Measurements from ENCODE around the gene GTF2IRD2.
"Not testable (repeated sequence)": the region's sequence is repeated elsewhere in the genome, so short reads cannot be mapped to it uniquely, and the experiment has no call there.

GTF2IRD2 gene

DNA sequence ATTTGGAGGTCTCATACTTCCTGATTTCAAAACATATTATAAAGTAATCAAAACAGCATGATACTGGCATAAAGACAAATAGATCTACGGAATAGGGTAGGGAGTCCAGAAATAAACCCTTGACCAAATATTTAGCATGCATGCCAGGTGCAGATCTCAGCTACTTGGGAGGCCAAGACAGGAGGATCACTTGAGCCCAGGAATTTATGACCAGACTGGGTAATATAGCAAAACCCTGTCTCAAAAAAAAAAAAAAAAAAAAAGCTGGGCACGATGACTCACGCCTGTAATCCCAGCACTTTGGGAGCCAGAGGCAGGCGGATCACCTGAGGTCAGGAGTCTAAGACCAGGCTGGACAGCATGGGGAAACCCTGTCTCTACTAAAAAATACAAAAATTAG lies 21.4 kb downstream of the GTF2IRD2 start:
- H3K4me3 ChIP-seq (ENCODE audit: low read length); H3K9ac ChIP-seq (ENCODE audit: low read depth, low read length); H3K9me3 ChIP-seq (ENCODE audit: insufficient read depth, low read depth, low read length); H3K36me3 ChIP-seq (ENCODE audit: insufficient read depth, low read depth, low read length); H3K4me1 ChIP-seq (ENCODE audit: insufficient read depth, low read length); H3K27ac ChIP-seq (ENCODE audit: low read length); H3K27me3 ChIP-seq (ENCODE audit: insufficient read depth, low read length): not testable (repeated sequence)

DNA sequence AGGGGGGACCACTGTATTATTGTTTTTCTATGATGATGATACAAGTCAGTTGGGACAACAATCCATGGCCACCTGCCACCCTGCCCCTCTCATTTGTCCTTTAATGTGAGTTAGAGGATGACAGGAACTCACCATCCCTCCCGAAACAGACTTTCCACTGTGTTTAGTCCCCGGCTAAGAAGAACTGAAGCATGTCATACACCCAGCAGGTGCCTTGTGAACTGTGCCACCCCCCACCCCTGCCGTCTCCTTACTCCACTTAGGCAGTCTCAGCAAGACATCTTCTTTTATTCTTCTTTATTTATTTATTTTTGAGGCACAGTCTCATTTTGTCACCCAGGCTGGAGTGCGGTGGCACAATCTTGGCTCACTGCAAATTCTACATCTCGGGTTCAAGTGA lies 30.1 kb downstream of the GTF2IRD2 start:
- not testable (repeated sequence) for H3K9me3 ChIP-seq (ENCODE audit: insufficient read depth, low read depth, low read length); H3K27me3 ChIP-seq (ENCODE audit: insufficient read depth, low read length); H3K36me3 ChIP-seq (ENCODE audit: insufficient read depth, low read depth, low read length); H3K9ac ChIP-seq (ENCODE audit: low read depth, low read length); H3K27ac ChIP-seq (ENCODE audit: low read length); H3K4me1 ChIP-seq (ENCODE audit: insufficient read depth, low read length); H3K4me3 ChIP-seq (ENCODE audit: low read length)

- not testable (repeated sequence) for H3K9me3 ChIP-seq (ENCODE audit: insufficient read depth, low read depth, low read length); H3K27ac ChIP-seq (ENCODE audit: low read length); H3K27me3 ChIP-seq (ENCODE audit: insufficient read depth, low read length); H3K4me1 ChIP-seq (ENCODE audit: insufficient read depth, low read length); H3K4me3 ChIP-seq (ENCODE audit: low read length); H3K9ac ChIP-seq (ENCODE audit: low read depth, low read length); H3K36me3 ChIP-seq (ENCODE audit: insufficient read depth, low read depth, low read length)
Observed at GRCh38 chr7:74820146-74820805, 31.1 kb downstream of the GTF2IRD2 start.

DNA sequence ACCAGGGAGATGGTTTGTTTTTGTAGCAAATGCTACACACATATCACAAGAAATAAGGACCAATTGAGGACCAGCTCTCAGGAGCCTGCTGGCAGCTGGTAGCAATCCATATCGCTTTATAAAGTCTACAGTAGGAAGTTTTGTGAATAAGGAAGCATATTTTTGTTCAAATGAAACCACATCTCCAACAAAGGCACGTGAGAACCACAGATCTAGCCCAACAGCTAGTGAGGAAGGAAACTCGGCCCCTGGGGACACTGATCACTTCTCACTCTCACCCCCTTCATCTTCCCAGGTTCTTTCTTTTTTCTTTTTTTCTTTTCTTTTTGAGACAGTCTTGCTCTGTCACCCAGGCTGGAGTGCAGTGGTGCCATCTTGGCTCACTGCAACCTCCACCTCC lies 35.5 kb downstream of the GTF2IRD2 start:
- not testable (repeated sequence) for H3K4me1 ChIP-seq (ENCODE audit: insufficient read depth, low read length); H3K4me3 ChIP-seq (ENCODE audit: low read length); H3K9ac ChIP-seq (ENCODE audit: low read depth, low read length); H3K27me3 ChIP-seq (ENCODE audit: insufficient read depth, low read length); H3K36me3 ChIP-seq (ENCODE audit: insufficient read depth, low read depth, low read length); H3K9me3 ChIP-seq (ENCODE audit: insufficient read depth, low read depth, low read length); H3K27ac ChIP-seq (ENCODE audit: low read length)

DNA sequence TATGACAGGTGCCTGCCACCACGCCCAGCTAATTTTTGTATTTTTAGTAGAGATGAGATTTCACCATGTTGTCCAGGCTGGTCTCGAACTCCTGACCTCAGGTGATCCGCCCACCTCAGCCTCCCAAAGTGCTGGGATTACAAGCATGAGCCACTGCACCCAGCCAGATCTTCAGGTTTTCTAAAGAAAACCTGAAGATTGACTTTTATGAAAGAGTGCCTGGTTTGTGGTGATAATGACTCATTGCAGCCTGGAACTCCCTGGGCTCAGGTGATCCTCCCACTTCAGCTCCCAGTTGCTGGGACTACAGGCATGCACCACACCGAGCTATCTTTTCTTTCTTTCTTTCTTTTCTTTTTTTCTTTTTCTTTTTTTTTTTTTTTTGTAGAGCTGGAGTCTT lies 52.8 kb downstream of the GTF2IRD2 start:
- not testable (repeated sequence) for H3K9me3 ChIP-seq (ENCODE audit: insufficient read depth, low read depth, low read length)

GRCh38 chr7:74797848-74798622 lies 53.4 kb downstream of the GTF2IRD2 start:
- not testable (repeated sequence) for H3K27me3 ChIP-seq (ENCODE audit: insufficient read depth, low read length); H3K9ac ChIP-seq (ENCODE audit: low read depth, low read length); H3K9me3 ChIP-seq (ENCODE audit: insufficient read depth, low read depth, low read length); H3K27ac ChIP-seq (ENCODE audit: low read length); H3K36me3 ChIP-seq (ENCODE audit: insufficient read depth, low read depth, low read length); H3K4me1 ChIP-seq (ENCODE audit: insufficient read depth, low read length); H3K4me3 ChIP-seq (ENCODE audit: low read length)

More for the DNA sequence above, 52.8 kb downstream of the GTF2IRD2 start:
- not testable (repeated sequence) for H3K4me1 ChIP-seq (ENCODE audit: insufficient read depth, low read length); H3K27me3 ChIP-seq (ENCODE audit: insufficient read depth, low read length); H3K36me3 ChIP-seq (ENCODE audit: insufficient read depth, low read depth, low read length); H3K4me3 ChIP-seq (ENCODE audit: low read length); H3K9ac ChIP-seq (ENCODE audit: low read depth, low read length); H3K27ac ChIP-seq (ENCODE audit: low read length)

GRCh38 chr7:74789200-74789736 lies 62.1 kb downstream of the GTF2IRD2 start:
- not testable (repeated sequence) for H3K27ac ChIP-seq (ENCODE audit: low read length); H3K4me1 ChIP-seq (ENCODE audit: insufficient read depth, low read length)

DNA sequence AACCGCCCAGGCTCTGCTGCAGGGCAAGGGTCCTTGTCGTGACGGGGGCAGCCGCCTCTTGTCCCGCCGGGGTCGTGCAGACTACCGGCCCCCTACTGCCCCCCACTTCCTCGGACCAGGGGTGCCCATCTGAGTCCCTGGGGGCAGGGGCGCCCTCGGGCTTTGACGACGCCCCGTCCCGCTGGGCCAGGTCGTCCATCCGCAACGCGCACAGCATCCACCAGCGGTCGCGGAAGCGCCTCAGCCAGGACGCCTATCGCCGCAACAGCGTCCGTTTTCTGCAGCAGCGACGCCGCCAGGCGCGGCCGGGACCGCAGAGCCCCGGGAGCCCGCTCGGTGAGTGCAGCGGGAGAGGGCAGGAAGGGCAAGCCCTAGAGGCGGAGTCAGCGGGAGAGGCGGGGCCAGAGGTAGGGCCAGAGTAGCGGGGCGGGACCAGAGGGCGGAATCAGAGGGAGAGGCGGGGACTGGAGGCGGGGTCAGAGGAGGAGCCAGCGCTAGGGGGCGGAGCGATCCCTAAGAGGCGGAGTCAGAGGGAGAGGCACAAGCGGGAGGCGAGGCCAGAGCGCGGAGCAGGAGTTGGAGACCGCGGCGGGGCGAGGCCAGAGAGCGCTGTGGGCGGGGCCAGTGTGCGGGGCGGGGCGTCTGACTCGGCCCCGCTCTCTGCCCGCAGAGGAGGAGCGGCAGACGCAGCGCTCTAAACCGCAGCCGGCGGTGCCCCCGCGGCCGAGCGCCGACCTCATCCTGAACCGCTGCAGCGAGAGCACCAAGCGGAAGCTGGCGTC lies 62.8 kb downstream of the GTF2IRD2 start:
- H3K4me3 ChIP-seq (ENCODE audit: low read length) = peak overlapping the region; percentile 40; the same call in 1 of the 2 replicates
- not testable (repeated sequence) for H3K9ac ChIP-seq (ENCODE audit: low read depth, low read length); H3K36me3 ChIP-seq (ENCODE audit: insufficient read depth, low read depth, low read length); H3K27ac ChIP-seq (ENCODE audit: low read length); H3K27me3 ChIP-seq (ENCODE audit: insufficient read depth, low read length); H3K9me3 ChIP-seq (ENCODE audit: insufficient read depth, low read depth, low read length); H3K4me1 ChIP-seq (ENCODE audit: insufficient read depth, low read length)

More at GRCh38 chr7:74789200-74789736, 62.1 kb downstream of the GTF2IRD2 start:
- not testable (repeated sequence) for H3K4me3 ChIP-seq (ENCODE audit: low read length); H3K9ac ChIP-seq (ENCODE audit: low read depth, low read length); H3K9me3 ChIP-seq (ENCODE audit: insufficient read depth, low read depth, low read length); H3K36me3 ChIP-seq (ENCODE audit: insufficient read depth, low read depth, low read length); H3K27me3 ChIP-seq (ENCODE audit: insufficient read depth, low read length)

DNA sequence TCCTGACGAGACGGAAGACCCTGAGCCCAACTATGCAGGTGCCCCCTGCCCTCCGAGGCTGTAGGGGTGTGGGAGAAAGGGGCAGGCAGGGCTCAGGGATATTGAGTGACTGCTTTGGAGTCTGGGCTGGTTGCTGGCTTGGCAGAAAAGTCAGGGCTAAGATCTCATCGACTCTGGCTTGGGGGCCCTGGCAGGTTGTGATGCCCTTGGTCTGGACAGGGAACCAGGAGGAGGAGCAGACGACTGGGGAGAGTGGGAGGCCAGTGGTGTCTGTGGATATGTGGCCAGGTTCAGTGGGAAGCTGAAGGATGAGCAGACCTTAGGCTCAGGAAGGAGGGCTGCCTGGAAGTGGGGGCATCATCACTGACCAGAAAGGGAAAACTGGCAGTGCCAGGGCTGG lies 67.8 kb downstream of the GTF2IRD2 start:
- not testable (repeated sequence) for H3K9ac ChIP-seq (ENCODE audit: low read depth, low read length); H3K27me3 ChIP-seq (ENCODE audit: insufficient read depth, low read length); H3K27ac ChIP-seq (ENCODE audit: low read length); H3K4me1 ChIP-seq (ENCODE audit: insufficient read depth, low read length); H3K4me3 ChIP-seq (ENCODE audit: low read length); H3K9me3 ChIP-seq (ENCODE audit: insufficient read depth, low read depth, low read length); H3K36me3 ChIP-seq (ENCODE audit: insufficient read depth, low read depth, low read length)

DNA sequence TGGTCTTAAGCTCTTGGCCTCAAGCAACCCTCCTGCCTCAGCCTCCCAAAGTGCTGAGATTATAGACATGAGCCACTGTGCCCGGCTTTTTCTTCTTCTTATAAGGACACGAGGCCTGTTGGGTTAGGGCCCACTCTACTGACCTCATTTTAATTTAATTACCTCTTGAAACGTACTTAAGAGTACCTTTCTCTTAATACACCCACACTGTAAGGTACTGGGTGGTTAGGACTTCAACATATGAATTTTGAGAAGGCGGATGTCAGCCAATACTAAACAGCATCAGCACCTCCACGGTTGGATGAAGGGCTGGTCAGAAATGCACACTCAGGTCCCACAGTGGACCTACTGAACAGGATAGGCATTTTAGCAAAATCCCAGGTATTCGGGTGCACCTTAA lies 69.7 kb downstream of the GTF2IRD2 start:
- not testable (repeated sequence) for H3K4me1 ChIP-seq (ENCODE audit: insufficient read depth, low read length); H3K9ac ChIP-seq (ENCODE audit: low read depth, low read length); H3K4me3 ChIP-seq (ENCODE audit: low read length); H3K27ac ChIP-seq (ENCODE audit: low read length); H3K9me3 ChIP-seq (ENCODE audit: insufficient read depth, low read depth, low read length); H3K36me3 ChIP-seq (ENCODE audit: insufficient read depth, low read depth, low read length); H3K27me3 ChIP-seq (ENCODE audit: insufficient read depth, low read length)

DNA sequence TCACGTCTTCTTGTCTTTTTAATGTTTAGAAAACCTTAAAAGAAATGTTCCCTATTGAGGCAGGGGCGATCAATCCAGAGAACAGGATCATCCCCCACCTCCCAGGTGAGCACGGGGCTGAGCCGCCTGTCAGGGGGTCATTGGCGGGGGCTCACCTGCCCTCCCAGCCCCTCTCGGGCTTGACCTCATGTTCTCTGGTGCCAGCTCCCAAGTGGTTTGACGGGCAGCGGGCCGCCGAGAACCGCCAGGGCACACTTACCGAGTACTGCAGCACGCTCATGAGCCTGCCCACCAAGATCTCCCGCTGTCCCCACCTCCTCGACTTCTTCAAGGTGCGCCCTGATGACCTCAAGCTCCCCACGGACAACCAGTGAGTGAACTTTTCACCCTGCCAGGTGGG lies 72.4 kb downstream of the GTF2IRD2 start:
- not testable (repeated sequence) for H3K4me3 ChIP-seq (ENCODE audit: low read length); H3K27me3 ChIP-seq (ENCODE audit: insufficient read depth, low read length); H3K36me3 ChIP-seq (ENCODE audit: insufficient read depth, low read depth, low read length); H3K4me1 ChIP-seq (ENCODE audit: insufficient read depth, low read length); H3K27ac ChIP-seq (ENCODE audit: low read length); H3K9ac ChIP-seq (ENCODE audit: low read depth, low read length); H3K9me3 ChIP-seq (ENCODE audit: insufficient read depth, low read depth, low read length)

DNA sequence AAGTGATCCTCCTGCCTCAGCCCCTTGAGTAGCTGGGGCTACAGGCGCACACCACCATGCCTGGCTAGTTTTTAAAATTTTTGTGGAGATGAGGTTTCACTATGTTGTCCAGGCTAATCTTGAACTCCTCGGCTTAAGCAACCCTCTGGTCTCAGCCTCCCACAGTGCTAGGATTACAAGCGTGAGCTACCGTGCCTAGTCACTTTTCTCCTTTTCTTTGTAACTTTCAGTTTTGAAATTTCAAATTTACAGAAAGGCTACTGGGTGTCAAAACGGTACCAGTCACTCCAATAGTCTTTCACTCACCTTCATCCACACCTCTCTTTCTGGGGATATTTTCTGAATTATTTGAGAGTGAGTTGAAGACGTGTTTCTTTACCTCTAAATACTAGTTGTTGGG lies 76.3 kb downstream of the GTF2IRD2 start:
- not testable (repeated sequence) for H3K4me1 ChIP-seq (ENCODE audit: insufficient read depth, low read length); H3K27ac ChIP-seq (ENCODE audit: low read length); H3K9me3 ChIP-seq (ENCODE audit: insufficient read depth, low read depth, low read length); H3K4me3 ChIP-seq (ENCODE audit: low read length); H3K9ac ChIP-seq (ENCODE audit: low read depth, low read length); H3K27me3 ChIP-seq (ENCODE audit: insufficient read depth, low read length); H3K36me3 ChIP-seq (ENCODE audit: insufficient read depth, low read depth, low read length)

Data from iPS-20b (cell line).